Lung (tissue), 12 donors: ENCODE data around the gene SEZ6L2. TPM values are rescaled to one million over a fixed set of nuclear protein-coding genes. Genes with fewer than 3 reads are reported as not detected.

Experiments used
- ATAC-seq: fragments of 200-7000 bp; cut with Tn5 transposase; one replicate; pipeline ENCODE4 v1.9.1; 2020; ENCODE audit warnings: moderate number of reproducible peaks; ENCODE audit not compliant: insufficient read depth, low FRiP score
- DNase-seq, 3 donors: peaks; one replicate each; pipeline ENCODE4 v3.0.0-alpha.2; 2013 to 2017
- H3K27ac ChIP-seq, 2 donors: one replicate each; pipeline ENCODE4 v1.5.1; 2013; ENCODE audit warnings: mild to moderate bottlenecking in 2 of 2, moderate library complexity in 2 of 2, control low read depth in 1 of 2, inconsistent platforms in 1 of 2, low read depth in 1 of 2, low read length in 1 of 2
- H3K27me3 ChIP-seq, 3 donors: one replicate each; pipeline ENCODE4 v1.5.1; 2013; ENCODE audit warnings: low read length in 2 of 3; ENCODE audit not compliant: control insufficient read depth in 3 of 3, insufficient read depth in 3 of 3
- H3K36me3 ChIP-seq, 4 donors: one replicate each; pipeline ENCODE4 v1.5.1; 2013; ENCODE audit warnings: low read length in 4 of 4, mild to moderate bottlenecking in 1 of 4, moderate library complexity in 1 of 4; ENCODE audit not compliant: control insufficient read depth in 4 of 4, insufficient read depth in 4 of 4
- H3K4me1 ChIP-seq, 5 donors: one replicate each; pipeline ENCODE4 v1.5.1; 2013; ENCODE audit warnings: low read length in 5 of 5, mild to moderate bottlenecking in 2 of 5, moderate library complexity in 1 of 5; ENCODE audit not compliant: control insufficient read depth in 5 of 5, insufficient read depth in 5 of 5
- H3K4me3 ChIP-seq: one replicate; pipeline ENCODE4 v1.5.1; 2013; ENCODE audit warnings: mild to moderate bottlenecking, control low read depth, moderate library complexity
- H3K9ac ChIP-seq, 2 donors: one replicate each; pipeline ENCODE4 v1.5.1; 2013; ENCODE audit warnings: low read length in 2 of 2, control low read depth in 1 of 2; ENCODE audit not compliant: insufficient read depth in 1 of 2
- H3K9me3 ChIP-seq, 4 donors: one replicate each; pipeline ENCODE4 v1.5.1; 2013; ENCODE audit warnings: low read length in 3 of 4, mild to moderate bottlenecking in 1 of 4, moderate library complexity in 1 of 4; ENCODE audit not compliant: control insufficient read depth in 4 of 4, insufficient read depth in 3 of 4
- CTCF ChIP-seq: IDR thresholded peaks from 2 replicates; pipeline ENCODE4 v1.5.1; 2012; ENCODE audit warnings: mild to moderate bottlenecking; ENCODE audit errors: control extremely low read depth, extremely low read depth
- WGBS, 2 donors: extraction: QIAGEN DNeasy Blood & Tissue Kit; methylation state at CpG; one replicate each; pipeline ENCODE4 v1.1.7; 2013; 5-methylcytosine and 5-hydroxymethylcytosine counted together
- polyA plus RNA-seq, 2 donors: library from polyadenylated mRNA; stranded (reverse); fragments of 200-250 nt; gene quantifications; one replicate each; pipeline ENCODE4 v1.2.1, GENCODE V29; 2013
- total RNA-seq, 2 donors: library from RNA; depleted of rRNA in 1 of 2; stranded (reverse); fragments of >200 nt in 1 of 2; gene quantifications; one replicate each; pipeline ENCODE4 v1.2.1, GENCODE V29; 2014 to 2021
- donor health status: control.
- donor health status: control.
- donor health status: Bipolar disorder and iron deficiency.
- donor health status: healthy.
- donor health status: DM: yes; HTN: yes; CAD: no.

The SEZ6L2 gene
- total and polyA plus RNA-seq, 4 donors, result 4.6 to 19.2 (median 6.1) TPM

- H3K9me3 ChIP-seq, result no peaks in the 10 kb centered on the region
- ATAC-seq, result no peak
- no peak overlapping the region for H3K27ac ChIP-seq
- no peak for TF ChIP-seq CTCF
- H3K9ac ChIP-seq, result no peak overlapping the region
- no peaks in the 10 kb centered on the region for H3K27me3 ChIP-seq
- no peak overlapping the region for H3K4me3 ChIP-seq
- H3K4me1 ChIP-seq, result no peaks in the 10 kb centered on the region
- no peak for DNase-seq
- WGBS, 2 donors, result 78 to 79% methylated on average over 2 of the region's 2 CpGs
- peaks cover 0 to 4% (median 0%) of the 10 kb centered on the region in 4 donors for H3K36me3 ChIP-seq
Measured at GRCh38 chr16:29907973-29908372, 8.6 kb upstream of the SEZ6L2 start.

- Histone ChIP-seq H3K9me3 (no peaks in the 10 kb centered on the region), H3K9ac (no peak overlapping the region), H3K4me3 (no peak overlapping the region), H3K4me1 (no peaks in the 10 kb centered on the region), H3K36me3 (peaks cover 0 to 4% (median 0%) of the 10 kb centered on the region in 4 donors), H3K27me3 (no peaks in the 10 kb centered on the region), H3K27ac (no peak overlapping the region)
- WGBS, 2 donors, result 86 to 90% methylated on average over 23 of the region's 23 CpGs
- ATAC-seq, result no peak
- TF ChIP-seq CTCF, result no peak
- DNase-seq, result no peak
Measured at GRCh38 chr16:29906520-29907244, 7.3 kb upstream of the SEZ6L2 start.

GRCh38 chr16:29905668-29906067 lies 6.3 kb upstream of the SEZ6L2 start:
- ATAC-seq, result no peak
- no peak for DNase-seq
- no peak for TF ChIP-seq CTCF
- WGBS, 2 donors, result 89 to 90% methylated on average over 13 of the region's 13 CpGs
- Histone ChIP-seq H3K4me1 (peaks cover 0 to 2% (median 0%) of the 10 kb centered on the region in 5 donors), H3K27me3 (peaks cover 0 to 5% (median 0%) of the 10 kb centered on the region in 3 donors), H3K27ac (no peak overlapping the region), H3K9ac (no peak overlapping the region), H3K36me3 (peaks cover 0 to 4% (median 0%) of the 10 kb centered on the region in 4 donors), H3K9me3 (no peaks in the 10 kb centered on the region), H3K4me3 (no peak overlapping the region)

- Histone ChIP-seq H3K27ac (no peak overlapping the region), H3K4me1 (peaks cover 0 to 6% (median 0%) of the 10 kb centered on the region in 5 donors), H3K4me3 (no peak overlapping the region), H3K36me3 (peaks cover 0 to 4% (median 0%) of the 10 kb centered on the region in 4 donors), H3K9me3 (no peaks in the 10 kb centered on the region), H3K27me3 (peaks cover 0 to 8% (median 0%) of the 10 kb centered on the region in 3 donors), H3K9ac (no peak overlapping the region)
- DNase-seq (no peak), ATAC-seq (no peak)
- TF ChIP-seq CTCF, result no peak
- 91 to 97% methylated on average over 7 of the region's 7 CpGs for WGBS, 2 donors
Measured at GRCh38 chr16:29904947-29905346, 5.6 kb upstream of the SEZ6L2 start.
